Limb (tissue), 2 donors: ENCODE results near the gene ADAM12.
"Not testable (repeated sequence)": the region's sequence is repeated elsewhere in the genome, so short reads cannot be mapped to it uniquely, and the experiment has no call there.

Experiments used
- DNase-seq, 2 donors: peaks; one replicate each; pipeline ENCODE4 v3.0.0-alpha.2; 2016; ENCODE audit errors: extremely low spot score in 2 of 2

ADAM12 gene

DNA sequence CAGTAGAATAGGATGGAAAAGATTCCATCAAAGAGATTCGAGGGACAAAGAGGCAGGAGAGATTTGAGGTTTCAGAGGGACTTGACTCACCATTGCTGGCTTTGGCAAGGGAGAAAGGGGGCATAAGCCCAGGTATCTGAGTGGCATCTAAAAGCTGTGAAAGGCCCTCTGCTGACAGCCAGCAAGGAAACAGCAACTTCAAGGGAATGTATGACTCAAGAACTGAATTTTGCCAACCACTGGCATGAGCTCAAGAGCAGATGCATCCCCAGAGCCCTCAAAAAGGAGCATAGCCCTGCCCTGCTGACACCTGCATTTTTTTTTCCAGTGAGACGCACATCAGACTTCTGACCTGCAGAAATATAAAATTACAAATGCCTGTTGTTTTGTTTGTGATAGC lies 19.6 kb upstream of the ADAM12 start:
- DNase-seq, result no peak

DNA sequence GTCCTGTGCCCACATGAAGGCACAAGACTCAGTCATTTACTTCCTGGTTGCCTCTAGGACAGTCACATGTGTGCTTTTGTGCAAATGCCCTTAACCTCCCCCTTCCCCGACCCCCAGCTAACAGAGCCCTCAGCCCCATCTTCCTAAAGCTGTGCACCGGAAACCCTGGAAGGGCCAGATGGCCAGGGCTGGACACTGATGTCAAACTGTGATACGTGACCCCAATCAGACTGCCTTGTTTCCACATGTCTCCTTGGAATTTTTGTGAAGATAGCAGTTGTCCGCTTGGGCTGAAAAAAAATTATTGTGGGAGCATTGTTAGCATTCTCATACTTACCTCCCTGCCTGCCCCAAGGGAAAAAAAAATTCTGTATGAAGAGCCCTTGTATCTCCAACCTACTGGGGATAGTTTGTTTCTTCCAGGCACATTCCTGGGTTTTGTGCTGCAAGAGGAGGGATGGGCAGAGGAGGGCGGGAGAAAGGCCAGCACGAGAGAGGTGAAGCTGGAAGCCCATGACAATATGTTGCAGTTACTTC lies 17.0 kb upstream of the ADAM12 start:
- DNase-seq, result no peak

DNA sequence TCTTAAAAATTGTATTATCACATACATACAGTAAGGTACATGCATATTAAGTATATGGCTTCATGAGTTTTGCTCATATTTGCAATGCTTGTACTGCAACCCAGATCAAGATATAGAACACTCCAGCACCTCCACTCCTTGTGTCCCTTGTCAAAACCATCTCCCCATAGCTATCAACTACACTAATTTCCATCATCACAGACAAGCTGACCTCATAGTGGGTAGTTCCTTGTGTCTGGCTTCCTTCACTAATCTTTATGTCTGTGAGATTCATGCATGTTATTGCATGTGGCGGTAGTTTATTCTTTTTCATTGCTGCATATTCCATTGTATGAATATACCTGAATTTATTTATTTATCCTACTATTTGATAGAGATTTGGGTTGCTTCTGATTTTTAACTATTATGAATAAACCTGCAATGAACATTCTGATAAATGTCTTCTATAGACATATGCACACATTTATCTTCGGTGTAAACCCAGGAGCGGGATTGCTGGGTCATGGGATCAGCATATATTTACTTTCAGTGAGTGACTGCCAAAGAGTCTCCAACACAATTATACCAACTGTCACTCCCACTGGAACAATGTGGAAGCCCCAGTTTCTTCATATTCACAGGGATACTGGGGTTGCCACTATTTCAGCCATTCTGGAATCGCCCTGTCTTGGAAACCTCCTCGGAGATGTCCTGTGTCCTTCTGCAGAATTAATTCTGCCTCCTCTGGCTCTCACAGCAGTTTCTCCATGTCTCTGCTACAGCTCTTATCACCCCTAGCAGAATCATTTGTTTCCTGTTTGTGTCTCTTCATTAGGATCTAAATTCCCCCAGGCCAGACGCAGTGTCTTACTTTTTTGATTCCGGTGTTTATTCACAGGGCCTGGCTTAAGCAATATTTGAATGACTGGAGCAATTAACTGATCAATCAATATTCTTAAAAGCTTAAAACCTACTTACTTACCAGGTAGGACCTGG lies 14.7 kb upstream of the ADAM12 start:
- DNase-seq, result no peak

DNA sequence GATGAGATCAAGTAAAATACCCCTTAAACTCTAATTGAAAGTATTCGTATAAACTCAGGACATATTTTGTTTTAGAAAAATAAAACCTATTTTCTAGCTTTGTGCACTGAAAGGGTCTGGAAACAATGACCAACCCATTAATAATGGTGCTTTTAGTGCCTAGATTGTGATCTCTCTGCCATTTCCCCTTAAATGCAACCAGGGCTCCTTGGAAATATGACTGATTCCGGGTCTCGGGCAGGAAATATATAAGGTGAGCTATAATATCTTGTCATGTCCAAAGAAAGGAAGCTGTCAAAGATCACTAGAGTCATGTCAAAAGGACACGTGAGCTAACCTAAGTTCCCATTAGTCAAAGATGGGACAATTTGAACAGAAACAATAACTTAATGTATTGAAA lies 12.4 kb upstream of the ADAM12 start:
- DNase-seq, result no peak

DNA sequence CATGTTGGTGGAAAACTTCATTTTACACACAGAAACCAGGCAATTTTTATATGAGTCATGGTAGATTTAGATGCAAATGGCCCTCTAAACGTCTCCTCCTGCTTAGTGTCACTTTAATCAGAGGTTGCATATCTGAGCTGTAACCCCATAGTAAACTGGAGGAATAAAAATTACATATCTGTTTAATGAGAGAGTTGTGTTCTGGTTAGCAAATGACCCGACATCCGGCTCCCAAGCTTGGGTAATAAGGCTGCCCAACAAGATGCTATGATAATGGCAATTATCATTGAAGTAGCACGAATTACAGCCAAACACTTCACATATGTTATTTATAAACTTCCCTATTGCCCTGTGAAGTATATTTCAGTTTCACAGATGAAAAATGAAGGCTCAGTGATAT lies 10.6 kb upstream of the ADAM12 start:
- no peak for DNase-seq

DNA sequence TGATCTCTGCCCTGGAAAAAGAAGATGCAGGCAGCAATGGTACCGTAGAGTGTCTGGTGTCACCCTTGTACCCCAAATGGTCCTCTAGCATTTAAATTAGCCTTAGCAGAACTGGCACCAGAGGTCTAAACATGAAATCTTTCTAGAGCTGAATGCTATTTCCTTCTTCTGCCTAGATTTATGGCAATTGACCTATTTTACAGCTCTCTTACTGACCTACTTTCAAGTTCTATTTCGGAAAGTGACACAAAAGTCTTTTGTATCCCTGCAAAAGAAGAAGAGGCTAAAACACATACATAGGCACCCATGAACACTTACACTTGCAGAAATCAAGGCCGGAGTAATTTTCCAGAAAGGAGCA lies 10.1 kb upstream of the ADAM12 start:
- DNase-seq, result no peak

DNA sequence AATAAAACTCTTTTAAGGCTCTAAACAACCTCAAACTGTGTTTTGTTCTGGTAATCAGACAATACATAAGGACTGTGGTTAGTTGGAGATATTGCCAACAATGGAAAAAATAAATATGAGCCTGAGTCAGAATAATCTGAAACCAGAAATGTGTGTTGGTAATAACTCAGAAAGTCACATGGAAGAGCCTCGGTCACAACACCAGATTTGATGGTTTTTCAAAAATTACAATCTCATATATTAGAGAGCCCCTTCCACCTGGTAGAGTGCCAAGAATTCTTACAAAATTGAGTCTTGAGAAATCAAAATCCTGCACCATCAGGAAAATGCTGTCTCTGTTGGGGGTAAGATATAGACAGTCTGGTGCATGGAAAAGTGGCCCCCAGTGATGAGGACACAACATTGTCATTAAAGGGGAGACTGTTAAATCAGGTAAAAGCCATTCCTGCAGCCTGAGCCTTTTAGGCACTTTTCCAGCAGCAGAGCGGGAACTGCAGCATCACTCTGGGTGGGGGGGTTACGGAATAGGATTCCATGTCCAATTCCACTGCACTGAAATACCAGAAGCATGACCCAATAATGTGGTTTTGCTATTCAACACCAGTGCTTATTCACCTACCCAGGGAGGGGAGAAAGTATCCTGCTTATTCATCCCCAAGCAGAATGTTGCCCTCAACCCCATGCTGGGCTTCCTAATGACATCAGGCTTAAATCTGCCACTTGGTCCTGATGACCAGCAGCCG lies 9.5 kb upstream of the ADAM12 start:
- DNase-seq, result peak in 1 of 2 donors; percentile 45

DNA sequence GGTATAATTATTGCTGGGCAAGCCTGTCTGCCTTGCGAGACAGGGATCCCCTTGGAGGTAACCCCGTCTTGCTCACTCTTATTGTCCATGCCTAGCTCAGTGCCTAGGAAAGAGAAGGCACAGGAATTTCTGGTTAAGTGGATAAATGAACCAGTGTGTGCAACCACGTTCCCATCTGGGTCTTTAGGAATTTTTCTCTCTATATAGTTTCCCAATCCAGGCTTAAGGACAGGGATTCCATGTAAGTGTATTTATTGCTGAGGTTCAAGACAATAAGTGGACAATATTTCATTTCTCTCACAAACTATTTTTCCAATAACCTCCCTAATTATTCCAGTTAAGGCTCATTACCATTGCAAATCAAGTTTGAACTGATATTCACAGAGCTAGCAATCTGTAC lies 8.9 kb upstream of the ADAM12 start:
- no peak for DNase-seq

DNA sequence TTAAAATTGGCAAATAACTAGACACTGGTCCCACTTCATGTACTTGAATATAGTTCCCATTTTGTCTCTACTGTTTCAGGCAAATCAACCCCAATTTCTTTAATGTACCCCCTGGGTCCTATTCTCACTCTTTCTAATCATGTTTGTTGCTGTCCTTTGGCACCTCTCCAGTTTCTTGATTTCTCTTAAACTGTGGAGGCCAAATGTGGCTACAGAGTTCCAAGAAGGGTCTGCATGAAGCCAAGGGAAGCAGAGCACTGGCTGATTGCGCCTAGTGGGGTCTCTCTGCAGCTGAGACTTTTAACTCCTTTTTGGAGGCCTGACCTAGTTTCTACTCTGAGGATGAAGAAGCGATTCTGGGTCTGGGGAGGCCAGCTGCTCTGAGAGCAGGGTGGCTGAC lies 6.7 kb upstream of the ADAM12 start:
- no peak for DNase-seq

DNA sequence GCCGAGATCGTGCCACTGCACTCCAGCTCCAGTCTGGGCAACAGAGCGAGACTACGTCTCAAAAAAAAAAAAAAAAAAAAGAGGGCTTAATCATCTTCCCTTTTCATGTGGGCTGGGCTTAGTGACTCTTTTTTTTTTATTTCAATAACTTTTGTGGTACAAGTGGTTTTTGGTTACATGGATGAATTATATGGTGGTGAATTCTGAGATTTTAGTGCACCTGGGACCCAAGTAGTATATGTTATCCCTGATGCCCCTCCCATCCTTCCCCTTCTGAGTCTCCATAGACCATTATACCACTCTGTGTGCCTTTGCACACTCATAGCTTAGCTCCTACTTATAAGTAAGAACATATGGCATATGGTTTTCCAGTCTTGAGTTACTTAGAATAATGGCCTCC lies 4.8 kb upstream of the ADAM12 start:
- DNase-seq, result no peak

DNA sequence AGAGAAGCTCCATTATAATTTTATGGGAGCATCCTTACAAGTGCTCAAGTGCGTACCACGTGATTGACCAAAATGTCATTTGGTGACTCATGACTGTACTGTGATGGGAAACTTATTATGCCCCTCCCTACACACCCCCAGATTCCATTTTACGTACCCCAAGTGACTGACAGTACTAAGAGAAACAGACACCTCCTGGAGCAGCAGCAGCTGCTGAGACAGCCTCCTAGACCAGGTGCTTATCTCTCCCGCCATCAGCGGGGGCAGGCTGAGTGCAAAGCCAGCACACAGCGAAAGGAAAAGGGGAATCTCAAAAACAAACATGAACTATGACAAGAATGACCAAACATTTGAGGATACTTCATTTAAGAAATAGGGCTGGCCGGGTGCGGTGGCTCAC lies 4.2 kb upstream of the ADAM12 start:
- DNase-seq, result no peak

DNA sequence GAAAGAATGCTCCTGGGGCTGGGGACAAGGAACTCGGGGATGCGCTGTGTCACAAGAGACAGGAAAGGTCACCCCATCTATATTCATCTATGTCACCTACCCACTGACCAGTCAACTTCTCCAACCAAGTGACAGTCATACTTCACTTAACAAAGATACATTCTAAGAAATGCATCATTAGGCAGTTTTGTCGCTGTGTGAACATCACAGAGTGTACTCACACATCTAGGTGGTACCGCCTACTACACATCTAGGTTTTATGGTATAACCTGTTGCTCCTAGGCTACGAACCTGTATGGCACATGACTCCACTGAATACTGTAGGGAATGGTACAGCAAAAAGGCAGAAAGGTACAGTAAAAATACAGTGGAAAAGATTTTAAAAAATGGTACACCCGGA lies 3.8 kb upstream of the ADAM12 start:
- no peak for DNase-seq

DNA sequence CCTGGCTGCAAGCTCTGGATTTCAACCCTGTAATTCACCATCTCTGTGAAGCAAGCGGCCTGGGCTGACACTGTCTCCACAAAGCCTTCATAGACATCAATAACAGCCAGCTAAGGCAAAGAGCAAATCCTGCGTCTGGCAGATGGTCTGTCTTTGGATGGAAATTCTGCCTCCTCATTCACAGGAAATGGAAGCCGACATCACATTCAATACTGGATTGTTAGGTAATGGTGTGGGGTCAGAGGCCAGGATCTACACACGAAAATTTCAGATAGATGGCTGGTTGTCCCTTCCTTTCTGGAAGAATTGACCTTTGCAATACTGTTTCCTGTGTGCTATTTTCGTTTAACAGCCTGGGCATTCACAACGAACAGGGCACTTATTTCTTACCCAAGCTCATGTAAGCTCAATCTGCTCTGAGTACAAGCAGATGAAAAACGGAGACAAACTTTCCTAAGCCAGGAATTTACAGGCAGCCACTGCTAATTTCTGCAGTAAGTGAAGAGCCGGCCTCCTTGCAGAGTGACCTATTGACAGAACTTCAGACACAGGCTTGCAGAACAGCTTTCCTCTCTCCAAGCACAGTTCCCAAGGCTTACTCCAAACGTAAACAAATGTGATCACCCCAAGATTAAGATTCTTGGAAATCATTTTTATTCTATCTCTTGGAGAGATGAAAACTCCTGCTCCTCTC lies 3.1 kb upstream of the ADAM12 start:
- no peak for DNase-seq

DNA sequence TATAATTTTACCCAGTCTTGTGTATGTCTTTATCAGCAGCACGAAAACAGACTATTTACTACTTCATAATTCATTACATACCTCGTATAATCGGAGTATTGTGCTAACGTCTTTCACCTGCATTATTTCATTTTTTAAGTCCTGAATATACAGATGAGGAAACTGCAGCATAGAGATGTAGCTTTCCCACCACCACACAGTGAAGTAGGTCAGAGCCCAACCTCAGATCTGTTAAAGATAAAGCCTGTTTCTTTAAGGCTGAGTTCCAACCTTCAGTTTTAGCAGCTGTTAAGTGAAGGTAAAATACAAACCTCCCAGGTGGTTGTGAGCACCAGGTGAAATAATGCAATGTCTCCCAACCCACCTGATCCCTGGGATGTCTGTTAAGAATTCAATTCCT lies 2.0 kb upstream of the ADAM12 start:
- DNase-seq, result no peak

DNA sequence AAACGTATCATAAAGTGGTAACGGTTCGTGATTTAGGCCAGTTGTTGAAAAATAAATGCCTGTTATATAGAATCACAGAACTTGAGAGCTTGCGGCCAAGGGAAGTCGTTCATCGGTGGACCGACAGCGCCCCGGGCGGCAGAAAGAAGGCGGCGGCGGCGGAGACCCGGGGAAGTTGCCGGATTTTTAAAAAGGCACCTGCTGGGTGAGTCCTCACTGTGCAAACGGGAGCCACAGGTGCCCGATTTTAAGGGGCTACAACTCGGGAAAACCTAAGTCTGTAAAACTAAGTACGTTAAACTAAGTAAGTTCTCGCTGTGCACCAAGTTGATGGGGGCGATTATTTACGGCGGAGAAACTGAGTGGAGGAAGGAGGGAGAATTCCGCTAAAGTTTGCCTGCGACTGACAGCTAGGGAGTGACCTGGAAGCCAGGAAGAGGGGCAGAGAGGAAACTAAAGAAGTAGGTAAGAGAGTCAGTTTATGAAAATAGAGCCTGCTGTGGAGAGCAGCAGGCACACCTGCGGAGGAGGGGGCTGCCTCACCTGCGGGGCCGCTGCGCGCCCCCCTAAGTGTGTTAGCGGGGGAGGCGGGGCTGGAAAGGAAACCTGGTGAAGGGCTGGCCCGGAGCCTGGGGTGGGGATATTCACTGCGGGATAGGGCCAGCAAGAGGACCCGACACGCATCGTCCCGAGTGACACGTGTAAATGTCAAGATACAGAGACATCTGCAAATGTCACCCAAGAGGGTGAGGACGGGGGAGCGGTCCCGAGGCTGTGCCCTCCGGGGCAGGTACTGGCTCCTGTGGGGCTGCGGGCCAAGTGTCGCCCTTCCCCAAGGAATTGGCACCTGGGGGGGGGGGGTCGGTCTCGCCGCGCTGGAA lies 996 bp downstream of the ADAM12 start:
- peak; percentile 88 to 90 for DNase-seq

DNA sequence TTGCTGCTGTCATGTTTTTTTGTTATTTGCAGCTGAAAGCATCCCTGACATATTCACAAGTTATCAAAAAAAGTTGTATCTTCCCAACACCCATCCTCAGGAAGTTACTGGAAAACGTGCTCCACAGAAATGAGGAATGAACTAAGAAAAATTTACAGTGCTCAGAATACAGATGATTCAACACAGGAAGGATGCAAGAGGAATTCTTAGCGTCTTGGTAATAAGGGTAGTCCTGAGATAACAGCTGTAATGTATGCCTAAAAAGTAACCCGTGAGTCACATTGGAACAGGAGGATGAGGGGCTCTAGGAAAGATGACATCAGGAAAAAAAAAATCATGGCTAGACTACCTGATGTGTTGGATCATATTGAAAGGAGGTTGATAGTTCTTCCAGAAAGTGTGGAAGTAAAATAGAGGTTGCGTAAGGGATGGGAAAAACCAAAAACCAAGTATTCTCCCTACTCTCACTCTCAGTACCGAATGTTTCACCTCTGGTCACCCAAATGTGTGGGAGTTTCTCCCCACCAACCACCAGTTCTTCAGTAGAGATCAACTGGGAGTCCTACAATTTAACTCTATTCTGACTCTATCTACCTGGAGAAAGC lies 3.9 kb downstream of the ADAM12 start:
- DNase-seq, result no peak

DNA sequence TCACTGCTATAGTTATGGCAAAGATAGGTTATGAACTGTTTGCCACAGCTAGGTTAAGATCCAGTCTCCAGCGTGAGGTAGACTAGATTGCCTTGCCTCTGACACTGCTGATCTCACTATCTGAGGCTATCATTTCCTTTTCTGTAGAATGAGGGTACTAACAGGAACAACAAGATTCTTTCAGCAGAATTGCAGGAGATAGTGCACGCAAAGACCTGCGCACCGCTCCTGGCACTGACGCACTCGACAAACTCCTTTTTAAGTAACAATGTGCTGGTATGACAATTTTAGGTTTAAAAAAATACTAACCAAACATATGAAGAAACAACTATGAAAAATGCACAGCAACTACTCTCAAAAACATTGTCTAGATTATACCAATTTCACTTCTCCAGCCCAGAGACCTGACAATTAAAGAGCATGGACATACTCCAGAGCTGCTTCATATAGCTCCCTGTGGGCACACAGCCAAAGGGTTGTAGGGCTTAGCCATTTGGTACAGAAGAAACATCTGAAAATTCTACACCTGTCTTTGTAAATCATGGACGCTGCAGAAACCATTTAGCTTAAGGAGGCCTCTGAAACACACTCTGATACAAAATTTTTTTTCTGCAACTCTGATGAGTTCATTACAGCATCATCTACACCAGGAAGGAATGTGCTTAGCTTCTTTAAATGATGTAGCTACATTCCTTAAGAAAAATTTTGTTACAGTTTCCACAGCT lies 7.8 kb downstream of the ADAM12 start:
- DNase-seq, result peak in 1 of 2 donors; percentile 67

DNA sequence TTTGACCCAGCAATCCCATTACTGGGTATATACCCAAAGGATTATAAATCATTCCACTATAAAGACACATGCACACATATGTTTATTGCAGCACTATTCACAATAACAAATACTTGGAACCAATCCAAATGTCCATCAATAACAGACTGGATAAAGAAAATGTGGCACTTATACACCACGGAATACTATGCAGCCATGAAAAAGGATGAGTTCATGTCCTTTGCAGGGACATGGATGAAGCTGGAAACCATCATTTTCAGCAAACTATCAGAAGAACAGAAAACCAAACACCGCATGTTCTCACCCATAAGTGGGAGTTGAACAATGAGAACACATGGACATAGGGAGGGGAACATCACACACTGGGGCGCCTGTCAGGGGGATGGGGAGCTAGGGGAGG lies 9.1 kb downstream of the ADAM12 start:
- DNase-seq, result not testable (repeated sequence)

DNA sequence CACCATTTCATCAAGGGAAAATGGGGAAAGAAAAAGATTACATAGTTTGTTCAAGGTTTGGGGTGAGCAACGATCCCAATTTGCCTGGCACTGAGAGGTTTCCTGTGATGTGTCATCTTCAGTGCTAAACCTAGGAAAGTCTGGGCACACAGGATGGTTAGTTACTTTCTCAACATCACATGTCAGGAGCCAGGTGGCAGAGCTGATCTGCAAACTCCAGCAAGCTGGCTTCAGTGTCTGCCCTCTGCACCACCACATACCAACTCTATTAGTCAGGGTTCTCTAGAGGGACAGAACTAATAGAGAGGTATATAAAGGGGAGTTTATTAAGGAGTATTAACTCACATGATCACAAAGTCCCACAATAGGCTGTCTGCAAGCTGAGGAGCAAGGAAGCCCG lies 11.3 kb downstream of the ADAM12 start:
- DNase-seq, result no peak
